CD8-positive, alpha-beta memory T cell (primary cell): ENCODE results near the gene NELFCD. TPM values are rescaled to one million over a fixed set of nuclear protein-coding genes. Genes with fewer than 3 reads are reported as not detected.

Experiments
- CTCF ChIA-PET: fragments of 350-600 bp; sonication (Branson Sonifier 250); formaldehyde crosslinking; loops from one replicate; lab custom pipeline; 2021; ENCODE audit warnings: antibody characterized with exemption; lab: Charles Lee
- POLR2A ChIA-PET: fragments of 350-600 bp; sonication (Branson Sonifier 250); formaldehyde crosslinking; loops from one replicate; lab custom pipeline; 2021; ENCODE audit warnings: antibody characterized with exemption; lab: Charles Lee
- DNase-seq, 5 donors: peaks; one replicate each; pipeline versions ENCODE4 v3.0.0 to v3.0.0-alpha.2; 2020 to 2022; ENCODE audit warnings: mixed read lengths in 1 of 5
- H3K27ac ChIP-seq: one replicate; pipeline ENCODE4 v1.7.0; 2013; ENCODE audit warnings: low read depth, mild to moderate bottlenecking, low read length, moderate library complexity
- H3K27me3 ChIP-seq: 2 replicates; pipeline ENCODE4 v1.7.0; 2013; ENCODE audit warnings: low read length, mild to moderate bottlenecking; ENCODE audit not compliant: insufficient read depth, poor library complexity, severe bottlenecking
- H3K36me3 ChIP-seq: 2 replicates; pipeline ENCODE4 v1.7.0; 2013; ENCODE audit warnings: mild to moderate bottlenecking, low read length, moderate library complexity; ENCODE audit not compliant: insufficient read depth
- H3K4me1 ChIP-seq: 2 replicates; pipeline ENCODE4 v1.7.0; 2013; ENCODE audit warnings: mild to moderate bottlenecking, low read length, moderate library complexity; ENCODE audit not compliant: insufficient read depth
- H3K4me3 ChIP-seq: 2 replicates; pipeline ENCODE4 v1.7.0; 2013; ENCODE audit warnings: mild to moderate bottlenecking, low read length
- H3K9me3 ChIP-seq: 2 replicates; pipeline ENCODE4 v1.7.0; 2013; ENCODE audit warnings: mild to moderate bottlenecking, low read length
- H3K27ac Mint-ChIP-seq, 8 donors: one replicate each; pipeline ENCODE4 v1.8.0; 2020 to 2021; ENCODE audit warnings: mixed read lengths in 8 of 8, mild to moderate bottlenecking in 6 of 8, inconsistent platforms in 3 of 8, moderate library complexity in 3 of 8
- H3K27me3 Mint-ChIP-seq, 2 donors: one replicate each; pipeline ENCODE4 v1.8.0; 2020 to 2021; ENCODE audit warnings: mixed read lengths in 2 of 2, mild to moderate bottlenecking in 1 of 2, moderate library complexity in 1 of 2
- H3K36me3 Mint-ChIP-seq, 3 donors: one replicate each; pipeline ENCODE4 v1.8.0; 2020 to 2021; ENCODE audit warnings: mixed read lengths in 3 of 3, inconsistent platforms in 1 of 3, mild to moderate bottlenecking in 1 of 3
- H3K4me1 Mint-ChIP-seq, 3 donors: one replicate each; pipeline ENCODE4 v1.8.0; 2020 to 2021; ENCODE audit warnings: mixed read lengths in 3 of 3, inconsistent platforms in 1 of 3, mild to moderate bottlenecking in 1 of 3
- H3K4me3 Mint-ChIP-seq, 7 donors: one replicate each; pipeline ENCODE4 v1.8.0; 2020 to 2021; ENCODE audit warnings: mixed read lengths in 7 of 7, mild to moderate bottlenecking in 6 of 7, moderate library complexity in 4 of 7, inconsistent platforms in 2 of 7
- H3K9me3 Mint-ChIP-seq, 5 donors: one replicate each; pipeline ENCODE4 v1.8.0; 2020 to 2022; ENCODE audit warnings: mixed read lengths in 5 of 5, mild to moderate bottlenecking in 3 of 5, moderate library complexity in 2 of 5, inconsistent platforms in 1 of 5
- polyA plus RNA-seq: library from polyadenylated mRNA; unstranded; fragments of 300-500 nt; fragmentation: Illumina TruSeq; gene quantifications from one replicate; pipeline ENCODE4 v1.2.3, GENCODE V29; 2021
- total RNA-seq, 2 experiments: library from RNA; stranded (reverse); gene quantifications; one replicate each; pipeline ENCODE4 v1.2.3, GENCODE V29; 2021

Gene NELFCD
- total and polyA plus RNA-seq, 3 experiments from 2014 or later, result 78.1 to 108 (median 101) TPM

DNA sequence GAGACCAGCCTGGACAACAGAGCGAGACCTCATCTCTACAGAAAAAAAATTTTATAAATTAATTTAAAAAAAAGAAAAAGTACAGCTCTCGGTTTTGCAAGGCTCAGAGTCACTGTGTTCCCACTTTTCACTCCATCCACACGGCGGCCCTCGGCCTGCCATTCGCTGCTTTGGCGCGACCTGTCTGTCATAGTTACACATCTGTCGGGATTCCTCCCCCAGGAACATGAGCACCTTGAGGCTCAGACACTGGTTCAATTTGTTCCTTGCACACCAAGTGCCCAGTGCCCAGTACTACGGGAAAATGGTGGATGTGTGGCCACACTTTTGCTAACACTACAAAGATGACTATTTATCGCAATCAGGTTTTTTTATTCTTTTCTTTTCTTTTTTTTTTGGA lies 17.6 kb downstream of the NELFCD start:
- Histone ChIP-seq H3K27ac (no peak overlapping the region), H3K27me3 (no peaks in the 10 kb centered on the region), H3K4me1 (no peaks in the 10 kb centered on the region), H3K4me3 (no peak overlapping the region), H3K36me3 (peaks cover 21% of the 10 kb centered on the region), H3K9me3 (no peaks in the 10 kb centered on the region)
- DNase-seq, result peak in 1 of 5 donors; percentile 10
- H3K36me3 Mint-ChIP-seq, result peaks cover 4 to 52% (median 7%) of the 10 kb centered on the region in 3 donors
- ChIA-PET CTCF (interaction anchor here (0.8 kb wide), 1 partner anchor 16 kb away, joined by 3 read pairs; no protein-coding TSS in a partner anchor), POLR2A (no interaction called here)
- H3K27ac Mint-ChIP-seq, result peak overlapping the region in 1 of 8 donors; percentile 22
- H3K4me3 Mint-ChIP-seq, result no peak overlapping the region
- H3K9me3 Mint-ChIP-seq, result no peaks in the 10 kb centered on the region
- no peaks in the 10 kb centered on the region for H3K27me3 Mint-ChIP-seq
- peaks cover 5 to 16% (median 8%) of the 10 kb centered on the region in 3 donors for H3K4me1 Mint-ChIP-seq

DNA sequence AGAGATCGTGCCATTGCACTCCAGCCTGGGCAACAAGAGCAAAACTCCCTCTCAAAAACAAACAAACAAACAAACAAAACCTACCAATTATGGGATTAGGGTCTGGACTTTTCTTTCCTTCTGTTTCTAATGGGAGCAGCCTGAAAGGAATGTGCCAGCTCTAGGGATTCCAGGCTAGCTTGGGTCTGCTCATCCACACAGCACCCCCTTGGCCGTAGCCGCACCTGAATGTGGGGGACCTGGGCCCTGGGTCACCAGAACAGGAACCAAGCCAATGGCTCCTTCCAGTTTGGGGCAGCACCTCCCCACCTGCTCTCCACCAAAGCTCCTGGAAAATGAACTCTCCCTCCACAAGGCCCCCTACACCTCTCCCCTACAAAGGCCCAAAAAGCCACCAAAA lies 19.3 kb downstream of the NELFCD start:
- peaks cover 14% of the 10 kb centered on the region for H3K4me1 ChIP-seq
- H3K9me3 ChIP-seq, result no peaks in the 10 kb centered on the region
- Mint-ChIP-seq H3K4me1 (peaks cover 20 to 33% (median 25%) of the 10 kb centered on the region in 3 donors), H3K9me3 (no peaks in the 10 kb centered on the region), H3K36me3 (peaks cover 4 to 37% (median 5%) of the 10 kb centered on the region in 3 donors), H3K27me3 (no peaks in the 10 kb centered on the region), H3K4me3 (no peak overlapping the region), H3K27ac (peak overlapping the region in 1 of 8 donors; percentile 77)
- H3K27me3 ChIP-seq, result no peaks in the 10 kb centered on the region
- no peak overlapping the region for H3K4me3 ChIP-seq
- ChIA-PET POLR2A (interaction anchor here (1.0 kb wide), 1 partner anchor 31 kb away, joined by 5 read pairs; no protein-coding TSS in a partner anchor), CTCF (interaction anchor here (0.7 kb wide), 1 partner anchor 207 kb away, joined by 3 read pairs; no protein-coding TSS in a partner anchor)
- H3K36me3 ChIP-seq, result peaks cover 11% of the 10 kb centered on the region
- DNase-seq, result peak in 1 of 5 donors; percentile 26
- no peak overlapping the region for H3K27ac ChIP-seq

DNA sequence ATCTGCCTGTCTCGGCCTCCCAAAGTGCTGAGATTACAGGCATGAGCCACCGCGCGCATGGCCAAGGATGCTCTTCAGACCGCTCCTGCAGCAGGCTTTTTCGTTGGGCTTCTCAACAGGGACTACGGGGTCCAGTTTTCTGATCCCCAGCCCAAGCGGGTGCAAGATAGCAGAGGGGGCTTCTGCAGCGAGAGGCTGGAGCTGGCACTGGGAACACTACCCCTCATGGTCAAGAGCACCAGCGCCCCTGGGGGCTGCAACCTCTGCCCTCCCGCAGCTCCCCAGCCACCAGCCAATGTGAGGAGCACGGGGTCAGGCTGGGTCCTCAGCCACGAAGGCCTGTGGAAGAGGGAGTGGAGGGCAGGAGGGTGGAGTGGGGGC lies 20.0 kb downstream of the NELFCD start:
- H3K4me1 Mint-ChIP-seq, result peaks cover 26 to 40% (median 30%) of the 10 kb centered on the region in 3 donors
- CTCF ChIA-PET, result interaction anchor here (0.7 kb wide), 1 partner anchor 206 kb away, joined by 3 read pairs; no protein-coding TSS in a partner anchor
- no peaks in the 10 kb centered on the region for H3K27me3 Mint-ChIP-seq

DNA sequence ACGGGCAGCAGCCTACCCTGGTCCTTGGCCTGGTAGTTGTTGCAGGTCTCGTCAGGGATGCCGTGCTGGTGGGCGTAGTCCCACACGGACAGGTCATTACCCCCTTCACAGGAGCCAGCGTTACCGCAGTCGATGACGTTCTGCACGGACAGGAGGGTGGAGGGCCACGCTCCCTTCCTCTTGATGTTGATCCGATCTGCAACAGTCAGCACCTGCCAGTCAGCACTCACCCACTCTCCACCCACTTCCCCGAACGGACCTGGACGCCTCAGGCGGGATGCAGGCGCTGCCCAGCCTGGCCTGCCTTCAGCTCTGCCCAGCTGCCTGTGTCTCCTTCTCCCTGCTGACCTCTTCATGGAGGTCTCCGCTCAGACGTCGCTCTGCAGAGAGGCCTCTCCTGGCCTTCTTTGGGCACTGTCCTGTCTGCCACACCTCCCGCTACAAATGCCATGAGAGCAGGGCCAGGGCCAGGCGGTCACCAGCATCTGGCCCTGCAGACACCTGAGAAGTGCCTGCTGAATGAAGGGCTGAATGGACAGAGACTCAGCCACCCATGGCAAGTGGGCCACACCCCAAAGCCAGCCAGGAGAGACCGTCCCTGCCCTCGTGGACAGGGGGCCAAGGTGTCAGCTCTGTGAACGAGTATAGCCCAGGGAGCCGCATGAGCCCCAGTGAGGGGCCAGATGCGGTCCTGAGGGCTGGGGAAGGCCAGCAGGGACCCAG lies 20.6 kb downstream of the NELFCD start:
- Mint-ChIP-seq H3K9me3 (no peaks in the 10 kb centered on the region), H3K27ac (no peak overlapping the region), H3K27me3 (no peaks in the 10 kb centered on the region), H3K4me3 (no peak overlapping the region), H3K36me3 (peaks cover 0 to 25% (median 4%) of the 10 kb centered on the region in 3 donors), H3K4me1 (peaks cover 28 to 44% (median 30%) of the 10 kb centered on the region in 3 donors)
- H3K4me1 ChIP-seq, result peaks cover 26% of the 10 kb centered on the region
- POLR2A ChIA-PET, result no interaction called here
- H3K27ac ChIP-seq, result no peak overlapping the region
- H3K36me3 ChIP-seq, result no peaks in the 10 kb centered on the region
- CTCF ChIA-PET, result no interaction called here
- H3K4me3 ChIP-seq, result no peak overlapping the region
- no peaks in the 10 kb centered on the region for H3K9me3 ChIP-seq
- DNase-seq, result peak in 1 of 5 donors; percentile 43
- no peaks in the 10 kb centered on the region for H3K27me3 ChIP-seq

More for the DNA sequence above, 20.0 kb downstream of the NELFCD start:
- H3K27ac Mint-ChIP-seq, result no peak overlapping the region
- POLR2A ChIA-PET, result interaction anchor here (1.0 kb wide), 1 partner anchor 30 kb away, joined by 5 read pairs; no protein-coding TSS in a partner anchor
- no peaks in the 10 kb centered on the region for H3K9me3 Mint-ChIP-seq
- Histone ChIP-seq H3K4me1 (peaks cover 21% of the 10 kb centered on the region), H3K27ac (no peak overlapping the region), H3K9me3 (no peaks in the 10 kb centered on the region), H3K27me3 (no peaks in the 10 kb centered on the region), H3K36me3 (peaks cover 3% of the 10 kb centered on the region), H3K4me3 (no peak overlapping the region)
- peaks cover 0 to 30% (median 4%) of the 10 kb centered on the region in 3 donors for H3K36me3 Mint-ChIP-seq
- H3K4me3 Mint-ChIP-seq, result no peak overlapping the region
- DNase-seq, result no peak

DNA sequence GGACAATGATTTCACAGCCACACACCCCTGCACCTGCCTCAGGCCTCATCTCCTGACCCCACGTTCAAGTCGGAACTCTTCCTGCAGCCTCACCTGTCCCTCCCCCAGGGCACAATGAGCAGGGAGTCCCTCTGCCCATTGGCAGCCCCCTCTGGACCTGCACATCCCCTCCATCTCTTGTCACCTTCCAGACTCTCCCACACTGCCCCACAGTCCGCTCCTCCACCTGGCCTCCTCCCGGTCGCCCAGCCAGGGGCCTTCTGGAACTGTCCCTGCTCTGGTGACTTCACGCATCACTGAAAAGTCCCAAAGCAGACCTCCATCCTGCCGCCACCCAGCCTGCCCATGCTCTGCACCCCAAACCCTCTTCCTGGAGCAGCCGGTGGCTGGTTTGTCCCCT lies 21.3 kb downstream of the NELFCD start:
- no peaks in the 10 kb centered on the region for H3K9me3 ChIP-seq
- H3K27me3 Mint-ChIP-seq, result no peaks in the 10 kb centered on the region
- CTCF ChIA-PET, result no interaction called here
- H3K4me1 ChIP-seq, result peaks cover 26% of the 10 kb centered on the region
- H3K4me1 Mint-ChIP-seq, result peaks cover 28 to 44% (median 30%) of the 10 kb centered on the region in 3 donors
- H3K27ac ChIP-seq, result no peak overlapping the region
- H3K4me3 ChIP-seq, result no peak overlapping the region
- no peaks in the 10 kb centered on the region for H3K36me3 ChIP-seq
- POLR2A ChIA-PET, result no interaction called here
- peaks cover 0 to 18% (median 2%) of the 10 kb centered on the region in 3 donors for H3K36me3 Mint-ChIP-seq
- H3K27me3 ChIP-seq, result no peaks in the 10 kb centered on the region
- H3K9me3 Mint-ChIP-seq, result no peaks in the 10 kb centered on the region
- H3K27ac Mint-ChIP-seq, result peak overlapping the region in 3 of 8 donors; percentile 40 to 47 (median 47)
- DNase-seq, result no peak
- H3K4me3 Mint-ChIP-seq, result no peak overlapping the region

DNA sequence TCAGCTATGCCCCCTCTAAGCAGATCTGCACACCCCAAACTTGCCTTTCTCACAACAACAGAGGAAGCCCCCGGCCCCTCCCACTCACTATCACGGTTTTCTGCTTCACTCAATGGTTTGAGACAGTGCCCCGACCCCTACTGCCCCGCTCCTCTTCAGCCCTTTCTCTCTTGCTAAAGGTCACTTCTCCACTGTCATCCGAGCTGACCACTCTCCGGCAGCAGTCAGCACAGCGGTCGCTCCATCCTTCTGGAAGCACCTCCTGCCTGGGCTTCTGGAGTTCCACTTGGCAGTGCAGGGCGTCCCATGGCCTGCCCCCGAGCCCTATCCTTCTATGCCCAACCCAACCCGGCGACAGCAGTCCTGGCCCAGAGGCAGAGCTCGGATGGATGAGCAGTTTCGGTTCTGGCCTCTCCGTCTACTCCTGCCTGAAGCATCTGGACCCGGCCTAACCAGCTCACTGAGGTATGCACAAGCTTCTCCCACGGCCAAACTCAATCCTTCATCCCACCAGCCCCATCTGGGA lies 21.9 kb downstream of the NELFCD start:
- Mint-ChIP-seq H3K27ac (peak overlapping the region in 3 of 8 donors; percentile 47 to 82 (median 47)), H3K4me3 (peak overlapping the region in 1 of 7 donors; percentile 13), H3K9me3 (no peaks in the 10 kb centered on the region), H3K36me3 (peaks cover 0 to 12% (median 0%) of the 10 kb centered on the region in 3 donors), H3K4me1 (peaks cover 28 to 44% (median 30%) of the 10 kb centered on the region in 3 donors), H3K27me3 (no peaks in the 10 kb centered on the region)
- Histone ChIP-seq H3K27me3 (no peaks in the 10 kb centered on the region), H3K4me1 (peaks cover 26% of the 10 kb centered on the region), H3K4me3 (no peak overlapping the region), H3K36me3 (no peaks in the 10 kb centered on the region), H3K27ac (no peak overlapping the region), H3K9me3 (no peaks in the 10 kb centered on the region)
- DNase-seq, result no peak
- POLR2A ChIA-PET, result no interaction called here
- CTCF ChIA-PET, result no interaction called here

DNA sequence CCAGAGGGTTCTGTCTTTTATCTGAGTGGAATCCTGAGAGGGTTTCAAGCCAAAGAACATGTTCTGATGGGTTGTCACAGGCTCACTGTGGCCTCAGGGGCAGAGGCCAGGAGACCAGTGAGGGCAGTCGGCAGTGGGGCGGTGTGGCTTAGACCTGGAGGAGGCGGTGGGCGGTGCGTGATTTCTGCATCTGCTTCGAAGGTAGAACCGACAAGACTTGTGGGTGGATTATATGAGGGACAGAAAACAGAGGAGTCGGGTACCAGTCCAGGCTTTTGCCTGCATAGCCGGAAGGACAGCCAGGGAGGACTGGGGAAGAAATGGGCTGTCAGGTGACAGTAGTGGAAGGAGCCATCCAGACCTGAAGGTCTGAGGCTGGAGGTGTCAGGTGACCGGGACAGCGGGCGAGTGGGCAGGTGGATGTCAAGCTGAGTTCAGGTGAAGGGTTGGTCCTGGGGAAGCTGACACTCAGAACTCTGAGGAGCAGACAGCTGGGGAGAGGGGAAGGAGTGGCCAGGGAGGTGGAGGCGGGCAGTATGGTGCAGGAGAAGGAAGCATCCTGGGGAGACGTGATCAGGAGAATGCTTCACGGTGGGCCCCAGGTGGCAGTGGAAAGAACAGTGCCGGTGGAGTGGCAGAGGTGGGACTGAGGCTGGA lies 22.9 kb downstream of the NELFCD start:
- H3K36me3 Mint-ChIP-seq, result peaks cover 0 to 9% (median 0%) of the 10 kb centered on the region in 3 donors
- H3K4me3 Mint-ChIP-seq, result peak overlapping the region in 4 of 7 donors; percentile 23 to 71 (median 60)
- Histone ChIP-seq H3K27ac (no peak overlapping the region), H3K9me3 (no peaks in the 10 kb centered on the region), H3K27me3 (no peaks in the 10 kb centered on the region), H3K4me1 (peaks cover 26% of the 10 kb centered on the region), H3K36me3 (no peaks in the 10 kb centered on the region), H3K4me3 (no peak overlapping the region)
- peaks cover 28 to 44% (median 30%) of the 10 kb centered on the region in 3 donors for H3K4me1 Mint-ChIP-seq
- H3K27ac Mint-ChIP-seq, result peak overlapping the region; percentile 48 to 92 (median 80)
- no peaks in the 10 kb centered on the region for H3K9me3 Mint-ChIP-seq
- ChIA-PET CTCF (interaction anchor here (0.7 kb wide), 1 partner anchor 10 kb away, joined by 3 read pairs; no protein-coding TSS in a partner anchor), POLR2A (no interaction called here)
- DNase-seq, result peak in 1 of 5 donors; percentile 26
- no peaks in the 10 kb centered on the region for H3K27me3 Mint-ChIP-seq
